Anterior cingulate cortex (tissue), 58 donors: ENCODE data around the gene METRNL.
"Not testable (repeated sequence)": the region's sequence is repeated elsewhere in the genome, so short reads cannot be mapped to it uniquely, and the experiment has no call there.

Experiments used
- DNase-seq, 58 donors: peaks; one replicate each; lab custom pipeline; 2025; lab: John Stamatoyannopoulos, UW

The METRNL gene

GRCh38 chr17:83051396-83052240 lies 27.8 kb upstream of the METRNL start:
- peak; percentile 60 to 99 (median 95) for DNase-seq

- no peak for DNase-seq
These were observed 27.2 kb upstream of the METRNL start for GRCh38 chr17:83052241-83052564.

- DNase-seq: no peak
These were observed 26.3 kb upstream of the METRNL start for GRCh38 chr17:83053021-83053681.

- no peak for DNase-seq
These were observed 25.5 kb upstream of the METRNL start for GRCh38 chr17:83053739-83054451.

GRCh38 chr17:83054518-83055125 lies 24.8 kb upstream of the METRNL start:
- no peak for DNase-seq

- DNase-seq: not testable (repeated sequence)
These were observed 24.2 kb upstream of the METRNL start for GRCh38 chr17:83055176-83055575.

- no peak for DNase-seq
These were observed 23.4 kb upstream of the METRNL start for GRCh38 chr17:83055911-83056582.

GRCh38 chr17:83056583-83057396 lies 22.6 kb upstream of the METRNL start:
- no peak for DNase-seq

- DNase-seq: no peak
These were observed 22.0 kb upstream of the METRNL start for GRCh38 chr17:83057397-83057761.

GRCh38 chr17:83057793-83058265 lies 21.6 kb upstream of the METRNL start:
- DNase-seq: no peak

- peak in 2 of 58 donors; percentile 35 to 43 for DNase-seq
These were observed 21.1 kb upstream of the METRNL start for GRCh38 chr17:83058266-83058798.

- DNase-seq: no peak
These were observed 17.8 kb upstream of the METRNL start for GRCh38 chr17:83061586-83061985.

GRCh38 chr17:83062011-83062817 lies 17.2 kb upstream of the METRNL start:
- no peak for DNase-seq

- DNase-seq: peak in 5 of 58 donors; percentile 7 to 36 (median 26)
These were observed 16.4 kb upstream of the METRNL start for GRCh38 chr17:83062818-83063671.

GRCh38 chr17:83064021-83064731 lies 15.2 kb upstream of the METRNL start:
- DNase-seq: no peak
